ENCODE measurements around the gene MANBA.
"Not testable (repeated sequence)": the region's sequence is repeated elsewhere in the genome, so short reads cannot be mapped to it uniquely, and the experiment has no call there.

The MANBA gene

GRCh38 chr4:102761296-102761701 lies 531 bp upstream of the MANBA start:
- no peak for DNase-seq

GRCh38 chr4:102759831-102760644 lies 730 bp downstream of the MANBA start:
- DNase-seq, result peak; percentile 50

GRCh38 chr4:102758241-102759160 lies 2.3 kb downstream of the MANBA start:
- no peak for DNase-seq

GRCh38 chr4:102757681-102758080 lies 3.1 kb downstream of the MANBA start:
- no peak for DNase-seq

GRCh38 chr4:102754044-102754443 lies 6.7 kb downstream of the MANBA start:
- DNase-seq, result no peak

GRCh38 chr4:102751941-102752340 lies 8.8 kb downstream of the MANBA start:
- no peak for DNase-seq

- not testable (repeated sequence) for DNase-seq
Observed at GRCh38 chr4:102743352-102743751, 17.4 kb downstream of the MANBA start.

GRCh38 chr4:102738802-102739201 lies 22.0 kb downstream of the MANBA start:
- DNase-seq, result not testable (repeated sequence)

- DNase-seq, result no peak
Observed at GRCh38 chr4:102736636-102737549, 23.9 kb downstream of the MANBA start.

GRCh38 chr4:102735582-102735981 lies 25.2 kb downstream of the MANBA start:
- no peak for DNase-seq

- DNase-seq, result no peak
Observed at GRCh38 chr4:102734591-102735385, 26.0 kb downstream of the MANBA start.

GRCh38 chr4:102734116-102734515 lies 26.7 kb downstream of the MANBA start:
- no peak for DNase-seq

GRCh38 chr4:102733084-102733483 lies 27.7 kb downstream of the MANBA start:
- no peak for DNase-seq

GRCh38 chr4:102732678-102733077 lies 28.1 kb downstream of the MANBA start:
- DNase-seq, result no peak

- no peak for DNase-seq
Observed at GRCh38 chr4:102730968-102731533, 29.7 kb downstream of the MANBA start.

- DNase-seq, result not testable (repeated sequence)
Observed at GRCh38 chr4:102729486-102729885, 31.3 kb downstream of the MANBA start.

GRCh38 chr4:102726919-102727318 lies 33.8 kb downstream of the MANBA start:
- DNase-seq, result not testable (repeated sequence)

GRCh38 chr4:102726068-102726467 lies 34.7 kb downstream of the MANBA start:
- DNase-seq, result no peak

- no peak for DNase-seq
Observed at GRCh38 chr4:102725229-102725628, 35.5 kb downstream of the MANBA start.

GRCh38 chr4:102723511-102723910 lies 37.3 kb downstream of the MANBA start:
- no peak for DNase-seq

GRCh38 chr4:102722740-102723139 lies 38.0 kb downstream of the MANBA start:
- no peak for DNase-seq
